Thyroid gland (tissue), 4 donors: ENCODE measurements around the gene SCG3.

Experiments used
- CTCF ChIP-seq, 6 experiments: fragments of 200-600 bp in 3 of 6; fragments of 450-650 bp in 3 of 6; sonication (generic) in 3 of 6; IDR thresholded peaks; one replicate each; pipeline ENCODE4 v1.5.1; 2016 to 2019; ENCODE audit warnings: antibody characterized with exemption in 6 of 6, mild to moderate bottlenecking in 2 of 6, inconsistent platforms in 1 of 6, moderate library complexity in 1 of 6
- POLR2A ChIP-seq, 2 donors: fragments of 450-650 bp; IDR thresholded peaks; one replicate each; pipeline ENCODE4 v1.6.1; 2017; ENCODE audit warnings: antibody characterized with exemption in 2 of 2, mild to moderate bottlenecking in 2 of 2, moderate library complexity in 1 of 2

- no peak for TF ChIP-seq POLR2A (IDR thresholded peaks at IDR 0.05)
- TF ChIP-seq CTCF (IDR thresholded peaks at IDR 0.05) = no peak
Measured at GRCh38 chr15:51678096-51678495, 3.2 kb upstream of the SCG3 start.
